Measurements from ENCODE around the gene CGREF1.

Gene CGREF1

GRCh38 chr2:27072920-27073319, 46.0 kb downstream of the CGREF1 start:
- DNase-seq, result no peak

DNA sequence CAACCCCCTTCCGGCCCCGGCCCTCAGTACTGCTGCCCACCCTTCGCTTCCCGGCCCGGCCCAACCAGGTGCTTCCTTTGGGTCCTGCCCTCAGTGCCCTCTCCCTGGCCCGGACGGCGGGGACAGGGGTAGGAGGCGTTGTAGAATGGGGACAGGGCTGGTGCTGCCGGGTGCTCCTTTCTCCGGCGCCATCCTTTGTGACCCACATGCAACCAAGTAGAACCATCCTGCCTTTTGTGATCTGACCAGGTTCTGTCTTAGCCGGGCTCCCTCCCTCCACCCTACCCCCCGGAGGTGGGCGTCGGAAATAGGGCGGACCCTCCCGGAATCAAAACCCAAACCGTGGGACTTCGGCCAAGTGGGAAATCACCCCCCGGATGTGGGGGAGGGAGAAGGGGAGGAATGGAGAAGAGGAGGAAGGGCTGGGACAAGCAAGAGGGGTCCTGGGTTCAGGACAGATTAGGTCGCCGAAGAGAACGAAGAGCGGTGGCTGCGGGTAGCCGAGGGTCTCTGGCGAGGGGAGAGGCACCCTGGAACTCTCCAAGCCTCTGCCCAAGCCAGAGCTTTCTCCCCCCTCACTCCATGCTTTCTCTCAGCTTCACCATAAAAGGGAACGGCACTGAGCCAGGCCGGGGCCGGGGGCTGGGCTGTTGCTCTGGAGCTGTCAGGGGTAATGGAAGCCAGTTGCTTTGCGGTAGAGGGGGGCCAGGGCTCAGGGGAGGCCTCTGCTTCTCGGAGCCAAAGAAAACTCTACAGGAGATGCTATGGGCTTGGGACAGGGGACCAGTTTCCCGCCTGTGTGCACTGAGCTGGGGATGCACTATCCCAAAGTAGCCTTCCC, 46.7 kb downstream of the CGREF1 start:
- peak; percentile 93 for DNase-seq

DNA sequence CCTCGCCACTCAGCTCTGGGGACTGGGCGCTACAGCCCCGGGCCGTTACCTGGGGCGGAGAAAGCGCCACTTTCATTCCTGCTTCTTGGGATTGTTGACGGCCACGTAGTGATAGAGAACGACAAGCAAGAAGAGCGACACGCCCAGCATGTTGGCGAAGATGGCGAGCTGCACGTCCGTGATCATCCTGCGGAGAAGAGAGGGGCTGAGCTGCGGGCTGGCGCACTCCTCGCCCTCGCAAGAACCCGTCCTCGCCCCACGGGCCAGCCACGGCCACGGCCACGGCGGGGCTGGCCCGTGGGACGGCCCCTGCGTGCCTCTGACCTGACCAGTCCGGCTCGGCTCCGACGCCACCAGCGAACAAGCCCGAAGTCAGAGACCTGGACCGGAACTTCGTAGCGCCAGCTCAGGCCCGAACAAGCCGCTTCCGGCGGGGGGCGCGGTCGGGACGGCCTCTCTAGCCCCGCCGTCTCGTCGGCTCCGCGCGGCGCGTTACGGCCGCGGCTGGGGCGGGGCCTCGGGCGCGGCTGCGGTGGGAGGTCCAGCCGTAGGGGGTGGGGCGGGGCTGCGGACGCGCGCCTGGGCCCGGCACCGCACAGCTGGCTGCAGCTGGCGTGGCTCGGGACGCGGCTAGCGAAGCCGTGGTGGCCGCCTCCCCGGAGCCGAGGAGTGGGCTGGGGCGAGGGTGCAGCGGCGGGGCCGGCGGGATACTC, 47.5 kb downstream of the CGREF1 start, which contains the start of gene OST4:
OST4 (minus strand) TSS at position 378 of the 713 bp plus-strand sequence.
- peak; percentile 89 for DNase-seq

DNA sequence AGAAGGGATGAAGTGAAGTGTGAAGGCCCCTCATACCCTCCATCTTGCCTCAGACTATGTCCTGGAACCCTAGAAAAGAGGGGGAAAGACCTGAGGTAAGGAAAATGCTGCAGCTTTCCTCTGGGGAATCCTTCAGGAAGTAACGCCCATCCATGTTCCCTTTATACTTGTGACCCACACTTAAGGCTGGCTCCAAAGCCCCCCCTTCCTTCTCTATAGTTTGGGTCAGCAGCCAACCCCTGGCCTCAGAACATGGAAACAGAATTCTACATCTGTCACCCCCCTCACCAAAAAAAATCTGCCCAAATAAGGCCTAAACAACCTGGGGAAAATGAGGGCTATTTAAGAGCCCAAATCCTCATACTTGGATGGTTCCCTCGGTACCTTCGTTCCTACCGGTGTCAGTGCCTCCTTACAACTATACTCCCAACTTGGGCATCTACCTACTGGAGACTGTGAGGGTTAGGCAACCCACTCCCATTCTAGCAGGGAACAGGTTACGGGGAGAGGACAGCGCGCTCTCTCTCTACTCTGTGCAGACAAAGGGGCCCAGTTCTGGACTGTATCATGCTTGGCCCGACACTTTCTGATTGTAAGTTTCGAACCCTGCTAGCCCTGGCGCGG, 48.2 kb downstream of the CGREF1 start:
- no peak for DNase-seq

DNA sequence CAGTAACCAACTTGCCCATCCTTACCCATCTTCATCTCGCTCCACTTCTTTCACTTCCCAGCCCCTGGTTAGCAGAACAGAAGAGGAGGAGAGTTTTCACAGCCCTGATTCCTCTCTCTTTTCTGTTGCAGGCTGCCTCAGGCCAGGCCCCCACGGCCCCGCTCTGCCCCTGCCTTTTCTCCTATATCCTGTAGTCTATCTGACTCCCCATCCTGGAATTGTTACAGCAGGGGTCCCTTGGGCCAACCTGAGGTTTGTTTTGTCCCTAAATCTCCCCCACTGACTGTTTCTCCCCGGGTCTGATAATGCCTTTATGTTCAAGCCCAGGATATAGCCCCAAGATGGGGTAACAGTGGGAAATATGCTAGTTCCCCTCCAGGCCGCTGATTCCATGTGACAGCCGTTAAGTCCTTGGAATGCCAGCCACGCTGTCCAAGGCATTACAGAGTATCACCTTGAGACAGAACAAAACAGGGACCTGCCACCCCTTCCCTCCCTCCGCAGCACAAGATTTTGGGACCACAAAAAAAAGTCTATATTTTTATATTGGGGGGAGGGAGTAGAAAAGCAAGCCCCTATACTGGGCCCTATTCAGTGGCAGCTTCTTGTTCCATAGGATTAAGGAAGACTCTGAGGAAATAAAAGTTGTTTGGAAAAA, 48.8 kb downstream of the CGREF1 start:
- no peak for DNase-seq

DNA sequence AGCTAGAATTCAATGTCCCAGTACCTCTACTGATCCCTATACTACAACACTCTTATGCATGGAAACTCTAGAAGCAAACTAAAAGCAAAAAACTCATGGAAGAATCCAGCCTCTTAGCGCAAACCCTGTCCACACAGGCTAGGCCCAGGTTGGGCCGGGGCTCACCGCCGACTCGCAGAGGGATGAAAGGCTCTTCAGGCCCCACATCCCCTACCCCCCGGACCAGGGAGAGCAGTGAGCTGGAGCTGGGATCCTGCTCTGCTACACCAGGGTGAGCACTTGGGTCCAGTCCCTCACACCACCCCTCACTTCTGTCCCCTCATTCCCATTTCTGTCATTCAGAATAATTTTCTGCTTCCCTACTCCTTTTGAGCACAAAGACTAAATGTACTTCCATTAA, 49.5 kb downstream of the CGREF1 start:
- DNase-seq, result no peak

DNA sequence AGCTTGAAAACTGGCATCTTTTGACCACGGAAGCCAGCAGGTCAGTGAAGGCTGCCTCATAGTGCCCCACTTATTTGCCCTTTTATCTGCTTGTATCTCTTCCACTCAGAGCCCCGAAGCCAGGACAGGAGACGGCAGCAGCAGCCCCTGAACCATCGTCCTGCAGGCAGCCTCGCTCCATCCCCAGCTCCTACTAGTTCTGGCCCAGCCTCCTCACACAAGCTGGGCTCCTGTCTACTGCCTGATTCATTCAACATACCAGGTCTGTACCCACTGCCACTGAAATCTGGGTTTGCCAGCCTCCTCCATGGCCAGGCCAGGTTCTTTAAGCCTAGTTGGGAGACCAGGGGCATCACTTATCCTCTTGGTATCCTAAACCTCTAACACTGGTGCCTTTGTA, 51.5 kb downstream of the CGREF1 start:
- DNase-seq, result no peak

GRCh38 chr2:27065128-27065527, 53.8 kb downstream of the CGREF1 start:
- no peak for DNase-seq

DNA sequence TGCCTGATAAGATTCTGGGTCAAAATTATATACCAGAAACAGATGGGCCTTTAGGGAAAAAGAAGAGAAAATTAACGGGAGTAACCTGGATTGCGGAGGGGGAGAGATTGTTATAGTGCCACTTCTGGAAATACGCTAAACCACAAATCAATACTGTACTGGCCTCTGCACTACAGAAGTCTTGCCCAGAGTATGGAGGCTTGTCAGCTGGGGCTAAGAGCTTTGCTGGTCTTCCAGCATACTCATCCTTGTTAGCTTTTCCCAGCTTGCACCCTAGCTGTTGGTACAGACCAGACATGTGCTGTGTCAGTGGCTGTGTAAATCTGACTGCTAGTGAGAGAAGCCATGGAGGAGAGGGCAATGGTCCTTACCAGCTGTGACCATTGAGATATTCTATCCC, 58.6 kb downstream of the CGREF1 start:
- DNase-seq, result no peak

- no peak for DNase-seq
Observed at GRCh38 chr2:27059141-27059820, 59.6 kb downstream of the CGREF1 start.

- DNase-seq, result no peak
Observed at GRCh38 chr2:27058210-27058609, 60.7 kb downstream of the CGREF1 start.

DNA sequence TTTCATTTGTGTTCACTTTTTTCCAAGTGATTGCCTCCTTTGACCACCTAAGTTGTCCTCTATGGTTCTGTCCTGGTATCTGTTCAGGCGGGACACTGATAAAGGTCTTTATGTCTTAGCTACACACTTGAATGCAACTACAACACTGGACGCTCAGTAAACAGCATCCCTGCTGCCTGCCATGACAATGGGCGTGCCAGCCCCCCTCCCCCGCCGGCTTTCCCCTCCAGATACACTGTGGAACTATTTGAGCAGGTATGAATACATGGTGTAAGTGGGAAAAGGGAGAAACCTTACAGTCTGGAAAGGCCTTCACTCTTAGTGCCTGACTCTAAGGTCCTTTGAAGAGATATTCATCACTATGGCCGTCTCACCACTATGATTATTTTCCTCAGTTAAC, 61.7 kb downstream of the CGREF1 start:
- DNase-seq, result no peak

- no peak for DNase-seq
Observed at GRCh38 chr2:27054721-27055120, 64.2 kb downstream of the CGREF1 start.

DNA sequence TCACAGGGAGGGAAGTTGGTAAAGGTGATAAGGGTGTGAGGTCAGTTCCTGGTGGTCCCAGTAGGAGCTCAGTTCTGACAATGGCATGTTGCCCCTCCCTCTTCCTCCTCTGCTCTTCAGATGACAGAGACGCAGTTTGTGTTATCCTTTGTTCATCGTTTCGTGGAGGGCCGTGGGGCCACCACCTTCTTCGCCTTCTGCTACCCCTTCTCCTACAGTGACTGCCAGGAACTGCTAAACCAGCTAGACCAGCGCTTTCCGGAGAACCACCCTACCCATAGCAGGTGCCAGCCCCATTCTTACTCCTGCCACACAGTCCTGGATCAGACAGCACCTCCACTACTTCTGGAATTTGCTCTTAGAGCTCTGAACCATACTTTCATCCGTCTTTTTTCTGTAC, 65.2 kb downstream of the CGREF1 start:
- no peak for DNase-seq

DNA sequence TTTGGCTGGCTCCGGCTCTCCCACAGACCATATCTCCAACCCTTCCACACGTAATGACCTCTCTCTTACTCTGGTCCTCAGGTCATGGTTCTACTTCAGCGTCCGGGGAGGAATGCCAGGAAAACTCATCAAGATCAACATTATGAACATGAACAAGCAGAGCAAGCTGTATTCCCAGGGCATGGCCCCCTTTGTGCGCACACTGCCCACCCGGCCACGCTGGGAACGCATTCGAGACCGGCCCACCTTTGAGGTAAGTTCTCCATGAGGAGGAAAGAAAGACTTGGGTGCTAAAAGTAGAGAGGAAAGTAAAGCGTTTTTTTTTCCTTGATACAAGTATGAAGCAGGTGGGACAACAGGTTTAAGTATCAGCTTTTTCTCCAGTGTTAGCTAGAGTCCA, 65.6 kb downstream of the CGREF1 start:
- DNase-seq, result no peak

DNA sequence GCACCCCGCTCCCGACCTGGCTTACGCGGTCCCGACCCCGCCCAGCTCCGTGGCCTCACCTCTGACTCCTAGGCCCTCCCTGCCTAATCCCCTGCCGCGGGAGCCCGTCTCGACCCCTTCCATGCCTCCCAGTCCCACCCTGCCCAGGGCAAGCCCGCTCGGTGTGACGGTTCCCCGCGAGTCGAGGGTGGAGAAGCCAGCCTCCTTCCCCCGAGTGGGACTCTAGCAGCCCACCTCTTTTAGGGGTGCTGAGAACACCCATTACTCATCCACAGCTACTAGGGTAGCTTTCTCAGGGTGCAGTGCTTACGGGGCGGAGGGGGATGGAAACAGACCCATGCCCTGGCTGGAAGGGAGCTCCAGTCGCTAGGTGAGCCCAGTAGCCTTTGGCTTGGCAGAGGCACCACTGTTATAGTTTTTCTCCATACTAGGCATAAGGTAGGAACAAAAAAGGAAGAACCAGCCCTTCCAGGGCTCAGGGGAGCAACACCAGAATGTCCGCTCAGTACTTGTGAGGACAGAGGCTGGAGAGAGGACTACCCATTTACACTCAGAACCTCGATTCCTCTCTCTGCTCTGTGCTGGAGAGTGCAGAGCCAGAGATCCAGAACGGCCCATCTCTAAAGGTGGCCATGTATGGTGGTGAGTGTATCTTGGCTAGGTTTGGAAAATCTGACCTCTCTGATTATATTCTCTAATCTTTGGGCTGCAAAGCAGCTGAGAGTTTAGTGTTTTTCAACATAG, 66.9 kb downstream of the CGREF1 start:
- peak; percentile 53 for DNase-seq

DNA sequence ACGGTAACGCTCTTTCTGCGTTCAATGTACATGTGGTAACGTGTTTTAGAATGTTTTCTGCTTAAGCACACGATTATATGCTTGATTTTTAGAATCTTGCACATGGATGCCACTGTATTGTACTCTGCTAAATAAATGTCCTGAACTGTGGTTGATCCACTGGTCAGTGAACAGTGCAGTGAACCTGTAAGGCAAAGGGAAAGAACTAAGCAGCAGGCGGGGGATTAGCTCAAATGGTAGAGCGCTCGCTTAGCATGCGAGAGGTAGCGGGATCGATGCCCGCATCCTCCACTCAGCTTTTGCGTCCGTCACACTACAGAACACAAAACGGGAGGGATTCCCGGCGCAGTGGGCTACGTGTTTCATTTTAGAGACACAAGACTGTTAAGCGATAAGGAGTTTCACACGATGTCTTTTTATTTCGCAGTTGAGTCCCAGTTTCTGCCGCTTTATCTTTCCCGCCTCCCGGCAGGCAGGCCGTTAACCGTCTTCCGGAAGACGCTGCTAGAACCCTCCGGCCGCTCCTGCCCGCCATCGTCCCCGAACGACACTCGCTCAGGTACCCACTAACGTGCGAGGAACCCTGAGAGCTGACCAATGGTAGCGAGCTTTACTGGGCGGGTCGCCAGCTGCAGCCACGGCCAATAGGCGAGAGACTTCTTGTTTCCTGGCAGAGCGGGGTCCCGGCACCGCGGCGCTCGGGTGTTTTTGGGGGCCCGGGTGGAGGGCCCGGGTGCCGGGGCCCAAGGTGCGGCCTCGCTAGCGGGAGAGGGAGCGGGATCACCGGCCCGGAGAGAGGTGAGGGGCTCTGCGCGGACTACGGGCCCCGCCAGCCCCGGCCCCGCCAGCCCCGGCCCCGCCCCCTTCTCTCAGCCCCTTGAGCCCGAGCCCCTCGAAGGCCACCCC, 67.7 kb downstream of the CGREF1 start, which contains the start of gene AGBL5:
AGBL5 (plus strand) TSS at position 673 of the 906 bp plus-strand sequence. CDS start 1,291 bp downstream, outside the sequence.
- DNase-seq, result peak; percentile 96
